ENCODE data around the gene SPEG. TPM values are rescaled to one million over a fixed set of nuclear protein-coding genes. Genes with fewer than 3 reads are reported as not detected.

SPEG gene
- total RNA-seq, 1 experiment from 2014 or later: 41.5 TPM

DNA sequence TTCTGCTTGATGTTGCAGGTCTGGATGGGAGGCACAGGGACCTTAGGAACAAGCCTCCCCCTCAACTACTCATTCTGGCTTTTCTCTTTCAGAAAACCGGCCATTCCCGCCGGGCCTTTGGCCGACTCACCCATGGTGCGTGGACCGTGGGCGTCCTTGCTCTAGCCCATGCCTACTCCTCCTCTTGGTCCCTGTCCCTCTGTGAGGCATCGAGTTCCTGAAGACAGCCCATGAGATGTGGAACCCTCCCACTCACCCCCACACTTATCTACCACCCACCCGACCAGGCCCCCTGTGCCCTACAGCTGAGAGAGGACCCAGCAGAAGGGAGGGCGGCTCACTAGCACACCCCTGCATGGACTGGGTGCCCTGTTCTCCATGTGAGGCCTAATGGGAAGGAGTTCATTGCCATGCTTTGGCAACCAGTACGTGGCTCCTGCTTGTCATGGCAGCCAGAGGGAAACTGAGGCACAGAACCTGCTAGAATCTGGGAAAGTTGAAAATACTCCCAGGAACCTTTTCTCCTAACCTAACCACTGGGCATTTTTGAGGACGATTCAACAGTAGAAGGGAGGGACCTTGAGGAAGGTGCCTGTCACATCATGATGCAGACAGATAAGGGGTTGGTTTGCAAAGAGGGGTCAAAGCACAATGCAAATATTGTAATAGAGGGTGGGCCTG is 8.5 kb downstream of the SPEG start:
- no peak for DNase-seq (ENCODE audit: low read depth)

DNA sequence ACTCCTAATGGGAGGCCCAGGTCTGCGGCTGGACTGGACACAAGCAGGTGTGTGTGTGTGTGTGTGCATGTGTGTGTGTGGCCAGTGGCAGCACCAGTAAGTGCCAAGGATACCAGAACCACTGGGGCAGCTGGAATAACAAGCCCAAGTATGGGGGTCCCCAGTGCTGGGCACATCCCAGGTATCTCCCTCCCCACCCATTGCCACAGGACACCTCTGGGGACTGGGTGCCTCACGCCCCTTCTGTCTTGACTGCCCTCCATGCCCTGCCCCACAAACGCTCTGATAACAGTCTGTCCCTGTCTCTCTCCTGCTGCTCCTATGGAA is 9.0 kb downstream of the SPEG start:
- no peak for DNase-seq (ENCODE audit: low read depth)

GRCh38 chr2:219444566-219445091 is 10.0 kb downstream of the SPEG start:
- no peak for DNase-seq (ENCODE audit: low read depth)

DNA sequence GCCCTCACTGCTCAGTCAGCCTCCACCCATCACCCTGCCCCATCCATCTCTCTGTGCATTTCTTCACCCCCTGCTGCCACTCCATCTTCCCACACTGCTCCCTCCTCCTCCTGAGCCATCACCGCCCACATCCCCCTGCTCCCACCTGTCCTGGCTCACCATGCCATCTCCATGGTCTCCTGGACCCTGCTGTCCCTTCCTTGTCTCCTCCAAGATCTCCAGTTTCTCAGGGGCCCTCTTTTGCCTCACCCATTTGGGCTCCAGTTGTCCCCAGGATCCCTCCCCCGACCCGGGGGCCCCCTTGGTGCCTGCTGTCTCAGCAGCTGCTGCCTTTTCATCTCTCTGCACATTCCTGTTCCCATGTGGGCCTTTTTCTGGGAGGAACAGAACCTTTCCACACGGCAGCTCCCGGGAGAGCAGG is 10.6 kb downstream of the SPEG start:
- DNase-seq (ENCODE audit: low read depth): peak; percentile 66

DNA sequence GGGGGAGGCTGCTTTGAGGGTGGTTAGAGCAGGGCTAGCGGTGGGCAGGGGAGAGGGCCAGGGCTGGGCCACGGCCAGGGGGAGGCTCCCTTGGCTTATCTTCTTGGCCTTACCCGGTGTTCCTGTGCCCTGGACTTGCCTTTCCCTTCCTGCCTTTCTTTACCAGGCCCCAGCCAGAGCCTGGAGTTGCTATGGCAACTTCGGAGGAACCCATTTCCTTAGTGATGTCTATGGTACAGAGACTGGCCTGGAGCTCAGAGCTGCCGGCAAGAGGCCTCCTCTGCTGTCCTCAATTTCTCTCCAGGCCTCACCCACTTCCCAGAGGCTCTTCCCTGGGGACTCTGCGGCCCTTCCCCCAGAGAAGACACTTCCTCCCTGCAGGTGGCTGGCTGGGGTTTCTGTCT is 11.5 kb downstream of the SPEG start:
- DNase-seq (ENCODE audit: low read depth): peak; percentile 53

DNA sequence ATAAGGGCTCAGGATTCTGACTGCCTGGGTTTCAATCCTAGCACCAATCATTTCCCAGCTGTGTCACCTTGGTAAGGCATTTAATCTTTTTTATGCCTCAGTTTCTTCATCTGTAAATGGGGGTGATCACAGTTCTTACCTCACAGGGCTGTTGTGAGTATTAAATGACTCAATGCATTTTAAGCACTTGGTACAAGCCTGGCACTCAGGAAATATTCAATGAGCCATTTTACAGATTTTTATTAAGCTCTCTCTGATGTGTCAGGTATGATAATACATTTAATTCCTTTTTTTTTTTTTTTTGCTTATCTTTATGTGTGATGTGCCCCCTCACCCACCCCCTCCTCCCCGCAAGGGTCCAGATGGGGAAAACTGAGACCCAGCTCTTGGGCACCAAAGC is 12.0 kb downstream of the SPEG start:
- DNase-seq (ENCODE audit: low read depth): no peak

GRCh38 chr2:219447242-219448098 is 12.8 kb downstream of the SPEG start:
- no peak for DNase-seq (ENCODE audit: low read depth)

DNA sequence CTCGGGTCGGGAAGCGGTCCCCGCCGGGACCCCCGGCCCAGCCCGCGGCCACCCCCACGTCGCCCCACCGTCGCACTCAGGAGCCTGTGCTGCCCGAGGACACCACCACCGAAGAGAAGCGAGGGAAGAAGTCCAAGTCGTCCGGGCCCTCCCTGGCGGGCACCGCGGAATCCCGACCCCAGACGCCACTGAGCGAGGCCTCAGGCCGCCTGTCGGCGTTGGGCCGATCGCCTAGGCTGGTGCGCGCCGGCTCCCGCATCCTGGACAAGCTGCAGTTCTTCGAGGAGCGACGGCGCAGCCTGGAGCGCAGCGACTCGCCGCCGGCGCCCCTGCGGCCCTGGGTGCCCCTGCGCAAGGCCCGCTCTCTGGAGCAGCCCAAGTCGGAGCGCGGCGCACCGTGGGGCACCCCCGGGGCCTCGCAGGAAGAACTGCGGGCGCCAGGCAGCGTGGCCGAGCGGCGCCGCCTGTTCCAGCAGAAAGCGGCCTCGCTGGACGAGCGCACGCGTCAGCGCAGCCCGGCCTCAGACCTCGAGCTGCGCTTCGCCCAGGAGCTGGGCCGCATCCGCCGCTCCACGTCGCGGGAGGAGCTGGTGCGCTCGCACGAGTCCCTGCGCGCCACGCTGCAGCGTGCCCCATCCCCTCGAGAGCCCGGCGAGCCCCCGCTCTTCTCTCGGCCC is 13.6 kb downstream of the SPEG start:
- no peak for DNase-seq (ENCODE audit: low read depth)

GRCh38 chr2:219448776-219449341 is 14.2 kb downstream of the SPEG start:
- DNase-seq (ENCODE audit: low read depth): no peak

- no peak for DNase-seq (ENCODE audit: low read depth)
Observed at GRCh38 chr2:219449609-219450008, 15.0 kb downstream of the SPEG start.

DNA sequence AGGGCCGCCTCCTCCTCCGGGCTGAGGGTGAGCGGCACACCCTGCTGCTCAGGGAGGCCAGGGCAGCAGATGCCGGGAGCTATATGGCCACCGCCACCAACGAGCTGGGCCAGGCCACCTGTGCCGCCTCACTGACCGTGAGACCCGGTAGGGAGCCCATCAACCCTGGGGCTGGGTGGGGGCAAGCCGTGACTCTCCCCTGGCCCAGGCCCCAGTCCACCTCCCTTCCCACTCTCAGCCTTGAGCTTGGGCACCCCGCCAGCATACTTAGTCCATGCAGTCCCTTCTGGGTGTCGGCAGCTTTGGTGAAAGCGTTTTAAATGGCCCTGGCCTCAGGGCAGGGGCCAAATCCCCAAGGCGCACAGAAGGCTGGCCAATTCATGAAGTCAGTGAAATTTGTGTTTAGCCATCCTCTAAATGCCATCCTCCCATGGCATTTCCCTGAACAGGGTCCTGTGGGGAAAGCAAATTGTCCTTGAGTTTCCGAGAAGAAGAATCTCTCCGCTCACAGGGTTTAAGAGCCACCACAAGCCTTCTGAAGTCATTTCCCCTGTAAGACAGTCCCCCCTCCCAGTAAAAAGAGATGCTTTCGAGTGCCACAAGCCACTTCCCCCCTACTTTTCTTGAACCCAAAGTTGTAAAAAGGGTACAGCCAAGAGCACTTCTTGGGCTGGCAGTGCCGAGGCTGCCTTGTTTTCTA is 17.2 kb downstream of the SPEG start:
- no peak for DNase-seq (ENCODE audit: low read depth)

- peak; percentile 98 for DNase-seq (ENCODE audit: low read depth)
Observed at GRCh38 chr2:219452361-219453317, 18.0 kb downstream of the SPEG start.

DNA sequence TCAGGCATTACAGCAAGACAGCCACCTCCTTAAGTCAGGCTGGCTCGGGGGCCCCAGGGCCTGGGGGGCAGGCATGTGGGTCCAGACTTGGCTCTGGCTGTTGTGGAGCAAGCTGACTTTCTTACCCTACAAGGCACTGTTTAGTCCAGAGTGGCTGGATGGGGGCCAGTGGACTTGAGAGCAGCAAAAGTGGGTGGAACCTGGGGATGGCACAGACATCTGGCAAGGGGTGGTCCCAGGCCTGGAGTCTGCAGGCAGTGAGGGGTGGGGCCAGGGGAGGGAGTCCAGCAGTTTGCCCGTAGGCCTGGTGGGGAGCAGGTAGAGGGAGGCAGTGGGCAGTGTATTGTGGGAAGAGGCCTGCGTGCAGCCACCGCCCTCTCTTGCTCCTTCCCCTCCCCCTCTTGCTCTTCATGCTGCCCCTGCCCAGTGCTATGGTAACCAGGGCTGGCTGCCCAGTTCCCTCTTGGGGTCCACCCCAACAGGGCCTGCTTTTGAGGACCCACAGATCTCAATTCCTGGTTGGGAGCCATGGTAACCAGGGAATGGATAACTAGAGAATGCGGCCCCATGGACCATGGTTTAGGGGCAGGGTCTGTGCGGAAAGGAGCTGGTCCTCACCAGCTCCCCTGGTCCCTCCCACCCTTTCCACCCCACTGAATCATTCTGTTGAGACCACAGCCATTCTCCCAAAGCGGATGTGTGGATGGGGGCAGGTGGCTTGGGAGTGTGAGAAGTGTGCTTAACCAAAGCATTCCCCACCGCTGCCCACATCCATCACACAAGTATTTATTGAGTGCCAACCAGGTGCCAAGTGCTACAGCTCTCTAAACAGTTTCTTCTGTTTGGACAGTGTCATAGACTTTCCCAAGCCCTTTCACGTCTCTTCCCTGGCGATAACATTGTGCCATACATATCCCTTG is 19.3 kb downstream of the SPEG start:
- peak; percentile 87 for DNase-seq (ENCODE audit: low read depth)

GRCh38 chr2:219455581-219455980 is 20.9 kb downstream of the SPEG start:
- DNase-seq (ENCODE audit: low read depth): no peak

GRCh38 chr2:219457784-219458369 is 23.2 kb downstream of the SPEG start:
- DNase-seq (ENCODE audit: low read depth): peak; percentile 39

- no peak for DNase-seq (ENCODE audit: low read depth)
Observed at GRCh38 chr2:219458996-219459395, 24.4 kb downstream of the SPEG start.

- DNase-seq (ENCODE audit: low read depth): peak; percentile 71
Observed at GRCh38 chr2:219459460-219460311, 25.0 kb downstream of the SPEG start.

All from LHCN-M2 (cell line).